HepG2 (cell line): ENCODE results near the gene FAM240A. TPM values are rescaled to one million over a fixed set of nuclear protein-coding genes. Genes with fewer than 3 reads are reported as not detected.

Experiments
- ATAC-seq: fragments of 200-7000 bp; cut with Tn5 transposase; 3 replicates; pipeline ENCODE4 v1.9.1; 2020; ENCODE audit warnings: mild to moderate bottlenecking, moderate library complexity
- BruUV-seq: library from RNA; stranded (reverse); fragments of 400-500 nt; replicated peaks from 2 replicates; lab custom pipeline; 2021; lab: Mats Ljungman, UMichigan
- CTCF ChIA-PET: fragments of 300-600 bp; formaldehyde crosslinking; extraction: SDS; loops from one replicate; lab custom pipeline; 2021; ENCODE audit warnings: low total read pairs, inconsistent platforms, low intra/inter-chr PET ratio; lab: Yijun Ruan, JAX
- POLR2A ChIA-PET: fragments of 350-600 bp; sonication (Branson Sonifier 250); formaldehyde crosslinking; loops from one replicate; lab custom pipeline; 2020; ENCODE audit warnings: antibody characterized with exemption, inconsistent platforms; lab: Yijun Ruan, JAX
- DNase-seq: peaks from one replicate; pipeline ENCODE4 v3.0.0-alpha.2; 2015; ENCODE audit warnings: low spot score
- FAIRE-seq: peaks from 3 replicates; lab custom pipeline; 2011; peaks lifted over from hg19 to GRCh38; lab: Jason Lieb, UNC
- H2AFZ ChIP-seq: one replicate; pipeline ENCODE4 v1.6.1; 2011; ENCODE audit warnings: low read length, inconsistent platforms
- H3K27ac ChIP-seq: fragments of 300-600 bp; 3 replicates; pipeline ENCODE4 v1.8.0; 2011; ENCODE audit warnings: mixed run types, mild to moderate bottlenecking, mixed read lengths, low read length, inconsistent platforms; ENCODE audit not compliant: insufficient read depth; ENCODE audit errors: extremely low read length
- H3K27me3 ChIP-seq, 2 experiments: fragments of 200-600 bp in 1 of 2; 2 replicates in 1 of 2; 3 replicates in 1 of 2; pipeline versions ENCODE4 v1.6.0 to v1.8.0; 2011; ENCODE audit warnings: low read length in 2 of 2, mild to moderate bottlenecking in 2 of 2, moderate library complexity in 2 of 2, inconsistent platforms in 1 of 2; ENCODE audit not compliant: insufficient read depth in 2 of 2, control insufficient read depth in 1 of 2
- H3K36me3 ChIP-seq, 2 experiments: fragments of 200-600 bp in 1 of 2; replicated peaks in 1 of 2; 2 replicates in 1 of 2; 3 replicates in 1 of 2; pipeline versions ENCODE4 v1.5.1 to v1.8.0; 2011; ENCODE audit warnings: low read length in 2 of 2, inconsistent platforms in 1 of 2; ENCODE audit not compliant: insufficient read depth in 2 of 2, control insufficient read depth in 1 of 2
- H3K4me1 ChIP-seq: 2 replicates; pipeline ENCODE4 v1.5.1; 2012; ENCODE audit warnings: low read length, inconsistent platforms; ENCODE audit not compliant: insufficient read depth
- H3K4me2 ChIP-seq: 2 replicates; pipeline ENCODE4 v1.6.0; 2011; ENCODE audit warnings: low read depth, low read length, inconsistent platforms
- H3K4me3 ChIP-seq, 3 experiments: fragments of 200-600 bp in 1 of 3; sonication (generic), shearing (Covaris generic) in 1 of 3; replicated peaks in 1 of 3; 2 replicates each; pipeline ENCODE4 v1.5.1; 2011 to 2016; ENCODE audit warnings: low read length in 3 of 3, inconsistent platforms in 2 of 3, low read depth in 2 of 3, mild to moderate bottlenecking in 2 of 3, control low read depth in 1 of 3, mixed read lengths in 1 of 3; ENCODE audit not compliant: insufficient read depth in 1 of 3
- H3K79me2 ChIP-seq: one replicate; pipeline ENCODE4 v1.6.1; 2011; ENCODE audit warnings: low read length, inconsistent platforms; ENCODE audit not compliant: insufficient read depth
- H3K9ac ChIP-seq: 2 replicates; pipeline ENCODE4 v1.6.0; 2011; ENCODE audit warnings: mild to moderate bottlenecking, low read depth, low read length, inconsistent platforms; ENCODE audit not compliant: insufficient read depth
- H3K9me3 ChIP-seq: 2 replicates; pipeline ENCODE4 v1.5.1; 2012; ENCODE audit warnings: mild to moderate bottlenecking, low read length
- H4K20me1 ChIP-seq: 2 replicates; pipeline ENCODE4 v1.6.0; 2011; ENCODE audit warnings: inconsistent platforms, mild to moderate bottlenecking, low read length, moderate library complexity; ENCODE audit not compliant: insufficient read depth
- ARHGAP35 ChIP-seq: sonication (generic); formaldehyde crosslinking; IDR thresholded peaks from 2 replicates; pipeline ENCODE4 v1.9.0; 2022; ENCODE audit warnings: mild to moderate bottlenecking, inconsistent platforms, moderate library complexity, missing genetic modification reagents, borderline replicate concordance
- CCAR2 ChIP-seq: fragments of 200-400 bp; formaldehyde crosslinking; optimal IDR thresholded peaks from 2 replicates; pipeline ENCODE3; 2018; ENCODE audit warnings: low read depth, mild to moderate bottlenecking, low read length, moderate library complexity
- HNF4G ChIP-seq, 2 experiments: sonication (generic) in 1 of 2; formaldehyde crosslinking in 1 of 2; IDR thresholded peaks; 2 replicates each; pipeline versions ENCODE4 v1.4.0 to v1.6.1; 2011 to 2020; ENCODE audit warnings: borderline replicate concordance in 2 of 2, low read depth in 2 of 2, mild to moderate bottlenecking in 2 of 2, low read length in 1 of 2, missing genetic modification reagents in 1 of 2, moderate library complexity in 1 of 2
- HOXD1 ChIP-seq: sonication (generic); formaldehyde crosslinking; IDR thresholded peaks from 2 replicates; pipeline ENCODE4 v1.5.0; 2020; ENCODE audit warnings: missing genetic modification reagents
- MIXL1 ChIP-seq: IDR thresholded peaks from 2 replicates; pipeline ENCODE4 v1.6.1; 2016
- NONO ChIP-seq, 2 experiments: fragments of 450-650 bp in 1 of 2; sonication (generic) in 1 of 2; formaldehyde crosslinking in 1 of 2; IDR thresholded peaks in 1 of 2; conservative IDR thresholded peaks in 1 of 2; 2 replicates each; pipeline versions ENCODE4 v1.6.1 to v1.8.0; 2017 to 2022; ENCODE audit warnings: mild to moderate bottlenecking in 1 of 2, missing genetic modification reagents in 1 of 2, moderate library complexity in 1 of 2
- NR2F1 ChIP-seq, 2 experiments: fragments of 450-650 bp in 1 of 2; formaldehyde crosslinking in 1 of 2; IDR thresholded peaks; 2 replicates each; pipeline versions ENCODE4 v1.5.0 to v1.6.1; 2016 to 2020; ENCODE audit warnings: mild to moderate bottlenecking in 1 of 2, missing compliant biosample characterization in 1 of 2, missing genetic modification reagents in 1 of 2, moderate library complexity in 1 of 2
- PHF21A ChIP-seq: sonication (generic); formaldehyde crosslinking; IDR thresholded peaks from 2 replicates; pipeline ENCODE4 v1.5.0; 2020; ENCODE audit warnings: mild to moderate bottlenecking, missing genetic modification reagents
- POLR2AphosphoS5 ChIP-seq: IDR thresholded peaks from 2 replicates; pipeline ENCODE4 v1.6.1; 2012; ENCODE audit warnings: low read depth, low read length
- SPEN ChIP-seq: sonication (generic); formaldehyde crosslinking; IDR thresholded peaks from 2 replicates; pipeline ENCODE4 v1.5.1; 2020; ENCODE audit warnings: low read depth, mild to moderate bottlenecking, missing genetic modification reagents
- TSC22D2 ChIP-seq: sonication (generic); formaldehyde crosslinking; IDR thresholded peaks from 2 replicates; pipeline ENCODE4 v1.5.1; 2020; ENCODE audit warnings: missing genetic modification reagents, mild to moderate bottlenecking, borderline replicate concordance
- ZBTB21 ChIP-seq: sonication (generic); formaldehyde crosslinking; IDR thresholded peaks from 2 replicates; pipeline ENCODE4 v1.4.0; 2020; ENCODE audit warnings: missing genetic modification reagents
- ZNF343 ChIP-seq: sonication (generic); formaldehyde crosslinking; IDR thresholded peaks from 2 replicates; pipeline ENCODE4 v1.4.0; 2020; ENCODE audit warnings: mild to moderate bottlenecking, missing genetic modification reagents
- ZNF556 ChIP-seq: sonication (generic); formaldehyde crosslinking; IDR thresholded peaks from 2 replicates; pipeline ENCODE4 v1.4.0; 2020; ENCODE audit warnings: mild to moderate bottlenecking, missing genetic modification reagents, borderline replicate concordance
- ZNF672 ChIP-seq: sonication (generic); formaldehyde crosslinking; IDR thresholded peaks from 2 replicates; pipeline ENCODE4 v1.8.1; 2022; ENCODE audit warnings: missing genetic modification reagents
- ZNF83 ChIP-seq: sonication (generic); formaldehyde crosslinking; IDR thresholded peaks from 2 replicates; pipeline ENCODE4 v1.4.0; 2020; ENCODE audit warnings: missing genetic modification reagents, mild to moderate bottlenecking, borderline replicate concordance
- ZSCAN25 ChIP-seq: sonication (generic); formaldehyde crosslinking; IDR thresholded peaks from 2 replicates; pipeline ENCODE4 v1.8.0; 2022; ENCODE audit warnings: mild to moderate bottlenecking, missing genetic modification reagents
- WGBS: methylation state at CpG from one replicate; pipeline ENCODE4 v1.1.6; 2017; ENCODE audit warnings: low lambda C conversion rate; 5-methylcytosine and 5-hydroxymethylcytosine counted together
- in situ Hi-C: cut with HindIII; loops from 2 replicates; pipeline ENCODE4 v1.10.0; 2017; ENCODE audit warnings: low pct_unique_long_range_greater_than_20kb; ENCODE audit not compliant: extremely low pct_ligation_motif_present
- intact Hi-C: fragments of 100-400 bp; cut with micrococcal nuclease; formaldehyde crosslinking; loops from one replicate; pipeline ENCODE4 v1.10.0; 2022; ENCODE audit not compliant: unreplicated experiment
- polyA plus RNA-seq, 8 experiments: library from polyadenylated mRNA; depleted of rRNA in 3 of 8; stranded (reverse) in 7 of 8; unstranded in 1 of 8; fragments of >200 nt; fragmentation: Illumina TruSeq in 4 of 8; extraction: Trizol in 4 of 8; gene quantifications; 2 replicates each; pipeline versions ENCODE4 v1.2.1 to v1.2.3, GENCODE V29; 2011 to 2016; ENCODE audit warnings: low read depth in 4 of 8, missing spikeins in 1 of 8, mixed read lengths in 1 of 8; ENCODE audit not compliant: insufficient read depth in 1 of 8
- total RNA-seq, 5 experiments: library from RNA; depleted of rRNA; stranded (reverse); fragments of >200 nt; fragmentation: Illumina TruSeq; extraction: Trizol; gene quantifications; 2 replicates each; pipeline ENCODE4 v1.2.3, GENCODE V29; 2016; ENCODE audit warnings: low read depth in 1 of 5
- TF ChIP-seq, protein P1 (sequence below): sonication (generic); formaldehyde crosslinking; IDR thresholded peaks from 2 replicates; pipeline ENCODE4 v1.5.0; 2020; ENCODE audit warnings: missing genetic modification reagents

Gene FAM240A
- total and polyA plus RNA-seq, 2 of the 13 experiments (the other 11 are each of a cell fraction or from before 2014, with no cell fraction given), result not detected

DNA sequence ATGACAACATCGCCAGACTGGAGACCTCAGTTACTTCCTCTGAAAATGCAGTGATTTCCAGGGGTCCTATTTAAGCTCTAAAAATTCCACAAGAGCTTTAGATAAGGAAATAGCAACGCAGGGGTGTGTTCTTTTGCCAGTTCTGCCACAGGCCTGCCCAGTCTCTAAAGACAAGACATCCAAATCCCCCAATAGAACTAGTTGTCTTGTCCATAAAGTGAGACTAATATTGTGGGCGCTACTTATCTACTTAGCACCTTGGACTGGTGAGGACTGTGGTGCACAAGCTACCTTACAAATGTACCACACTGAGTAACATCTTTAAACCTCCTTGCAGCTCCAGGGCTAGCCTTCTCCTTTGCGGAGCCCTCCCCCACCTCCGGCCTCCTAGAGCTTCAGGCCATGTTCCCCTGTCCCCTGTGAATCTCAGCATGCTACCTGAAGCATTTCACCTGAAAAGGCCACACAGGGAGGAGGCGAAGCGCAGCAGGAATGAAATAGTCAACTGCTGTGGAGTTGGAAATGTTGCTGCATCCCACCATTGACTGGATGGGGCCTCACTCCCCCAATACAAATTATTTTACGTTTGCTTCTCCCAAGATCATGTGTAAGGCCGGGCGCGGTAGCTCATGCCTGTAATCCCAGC is 36.6 kb upstream of the FAM240A start:
- FAIRE-seq (no peak), DNase-seq (no peak), ATAC-seq (no peak)
- no peaks in the 10 kb centered on the region for H3K79me2 ChIP-seq
- H4K20me1 ChIP-seq, result no peaks in the 10 kb centered on the region
- BruUV-seq, result no TSS peak
- in situ Hi-C loops (no loop called here), intact Hi-C loops (no loop called here)
- H3K27ac ChIP-seq, result no peak overlapping the region
- no peaks in the 10 kb centered on the region for H3K36me3 ChIP-seq
- 94% methylated on average over 11 of the region's 11 CpGs for WGBS
- CTCF ChIA-PET, result no interaction called here
- H3K9me3 ChIP-seq, result no peaks in the 10 kb centered on the region
- no peak overlapping the region for H2AFZ ChIP-seq
- H3K4me2 ChIP-seq, result no peak overlapping the region
- POLR2A ChIA-PET, result interaction anchor here (1.2 to 1.6 kb wide), 2 partner anchors 9 to 17 kb away, joined by 3 to 4 read pairs; no protein-coding TSS in a partner anchor
- peaks cover 66% of the 10 kb centered on the region for H3K4me1 ChIP-seq
- no peak overlapping the region for H3K4me3 ChIP-seq
- no peaks in the 10 kb centered on the region for H3K27me3 ChIP-seq
- no peak overlapping the region for H3K9ac ChIP-seq
- TF ChIP-seq ZNF83 (CRISPR knock-in tag) (no peak), HNF4G (IDR thresholded peaks at IDR 0.05; ENCODE audit: borderline replicate concordance, low read depth, low read length) (no peak), HNF4G (CRISPR knock-in tag; IDR thresholded peaks at IDR 0.05; ENCODE audit: borderline replicate concordance, low read depth) (no peak), CCAR2 (no peak), ARHGAP35 (no peak), ZNF343 (CRISPR knock-in tag) (no peak), HOXD1 (CRISPR knock-in tag) (no peak), MIXL1 (CRISPR knock-in tag) (no peak), ZSCAN25 (CRISPR knock-in tag) (no peak), NONO (IDR thresholded peaks at IDR 0.05) (no peak), NONO (CRISPR knock-in tag; conservative IDR thresholded peaks at IDR 0.05) (no peak), ZNF672 (no peak), ZBTB21 (no peak), TSC22D2 (CRISPR knock-in tag) (no peak), PHF21A (CRISPR knock-in tag) (no peak), ZNF556 (CRISPR knock-in tag) (no peak), NR2F1 (CRISPR knock-in tag; IDR thresholded peaks at IDR 0.05) (no peak), SPEN (CRISPR knock-in tag) (no peak), POLR2AphosphoS5 (no peak)
- TF ChIP-seq, protein P1, sequence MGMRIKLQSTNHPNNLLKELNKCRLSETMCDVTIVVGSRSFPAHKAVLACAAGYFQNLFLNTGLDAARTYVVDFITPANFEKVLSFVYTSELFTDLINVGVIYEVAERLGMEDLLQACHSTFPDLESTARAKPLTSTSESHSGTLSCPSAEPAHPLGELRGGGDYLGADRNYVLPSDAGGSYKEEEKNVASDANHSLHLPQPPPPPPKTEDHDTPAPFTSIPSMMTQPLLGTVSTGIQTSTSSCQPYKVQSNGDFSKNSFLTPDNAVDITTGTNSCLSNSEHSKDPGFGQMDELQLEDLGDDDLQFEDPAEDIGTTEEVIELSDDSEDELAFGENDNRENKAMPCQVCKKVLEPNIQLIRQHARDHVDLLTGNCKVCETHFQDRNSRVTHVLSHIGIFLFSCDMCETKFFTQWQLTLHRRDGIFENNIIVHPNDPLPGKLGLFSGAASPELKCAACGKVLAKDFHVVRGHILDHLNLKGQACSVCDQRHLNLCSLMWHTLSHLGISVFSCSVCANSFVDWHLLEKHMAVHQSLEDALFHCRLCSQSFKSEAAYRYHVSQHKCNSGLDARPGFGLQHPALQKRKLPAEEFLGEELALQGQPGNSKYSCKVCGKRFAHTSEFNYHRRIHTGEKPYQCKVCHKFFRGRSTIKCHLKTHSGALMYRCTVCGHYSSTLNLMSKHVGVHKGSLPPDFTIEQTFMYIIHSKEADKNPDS (CRISPR knock-in tag), result no peak
